HG03097 (cell line): ENCODE data around the gene TSHZ2.
"Not testable (repeated sequence)": the region's sequence is repeated elsewhere in the genome, so short reads cannot be mapped to it uniquely, and the experiment has no call there.

Experiments
- ATAC-seq: cut with Tn5 transposase; IDR thresholded peaks from one replicate; pipeline ENCODE4 v1.9.1; 2021; ENCODE audit not compliant: unreplicated experiment, low FRiP score

The TSHZ2 gene

GRCh38 chr20:53395188-53395923, 423.2 kb downstream of the TSHZ2 start:
- ATAC-seq: no peak

GRCh38 chr20:53399083-53399482, 426.9 kb downstream of the TSHZ2 start:
- no peak for ATAC-seq

- ATAC-seq: no peak
Observed at GRCh38 chr20:53399592-53400335, 427.6 kb downstream of the TSHZ2 start.

- ATAC-seq: no peak
Observed at GRCh38 chr20:53402233-53403005, 430.3 kb downstream of the TSHZ2 start.

- ATAC-seq: no peak
Observed at GRCh38 chr20:53403029-53403428, 430.9 kb downstream of the TSHZ2 start.

- no peak for ATAC-seq
Observed at GRCh38 chr20:53405139-53405538, 433.0 kb downstream of the TSHZ2 start.

- ATAC-seq: no peak
Observed at GRCh38 chr20:53406580-53406979, 434.4 kb downstream of the TSHZ2 start.

- ATAC-seq: no peak
Observed at GRCh38 chr20:53408691-53409446, 436.7 kb downstream of the TSHZ2 start.

- no peak for ATAC-seq
Observed at GRCh38 chr20:53409447-53409717, 437.2 kb downstream of the TSHZ2 start.

GRCh38 chr20:53411129-53411528, 439.0 kb downstream of the TSHZ2 start:
- ATAC-seq: no peak

GRCh38 chr20:53411891-53412290, 439.7 kb downstream of the TSHZ2 start:
- ATAC-seq: no peak

- no peak for ATAC-seq
Observed at GRCh38 chr20:53412577-53413185, 440.5 kb downstream of the TSHZ2 start.

GRCh38 chr20:53413186-53413631, 441.1 kb downstream of the TSHZ2 start:
- ATAC-seq: no peak

GRCh38 chr20:53413845-53414244, 441.7 kb downstream of the TSHZ2 start:
- ATAC-seq: not testable (repeated sequence)

GRCh38 chr20:53419693-53420460, 447.7 kb downstream of the TSHZ2 start:
- no peak for ATAC-seq

- ATAC-seq: no peak
Observed at GRCh38 chr20:53421343-53421742, 449.2 kb downstream of the TSHZ2 start.

GRCh38 chr20:53422039-53422438, 449.9 kb downstream of the TSHZ2 start:
- no peak for ATAC-seq

- no peak for ATAC-seq
Observed at GRCh38 chr20:53423587-53424146, 451.5 kb downstream of the TSHZ2 start.

- no peak for ATAC-seq
Observed at GRCh38 chr20:53425481-53425880, 453.3 kb downstream of the TSHZ2 start.
